B cell (primary cell): ENCODE data around the gene AQP11. TPM values are rescaled to one million over a fixed set of nuclear protein-coding genes. Genes with fewer than 3 reads are reported as not detected.

Source experiments
- ATAC-seq: fragments of 200-7000 bp; cut with Tn5 transposase; one replicate; pipeline ENCODE4 v1.10.0; 2021; ENCODE audit warnings: low read depth, mild to moderate bottlenecking, moderate number of reproducible peaks, moderate library complexity
- CTCF ChIA-PET: fragments of 350-600 bp; sonication (Branson Sonifier 250); formaldehyde crosslinking; loops from one replicate; lab custom pipeline; 2021; ENCODE audit warnings: antibody characterized with exemption, inconsistent platforms; lab: Charles Lee
- POLR2A ChIA-PET: fragments of 350-600 bp; sonication (Branson Sonifier 250); formaldehyde crosslinking; loops from one replicate; lab custom pipeline; 2021; ENCODE audit warnings: antibody characterized with exemption; lab: Charles Lee
- DNase-seq: peaks from one replicate; pipeline ENCODE4 v3.0.0; 2013
- H2AFZ ChIP-seq: 2 replicates; pipeline ENCODE4 v1.6.1; 2012; ENCODE audit warnings: mild to moderate bottlenecking, low read depth, low read length; ENCODE audit not compliant: insufficient read depth, poor library complexity, severe bottlenecking
- H3K27ac ChIP-seq, 2 donors: 1 replicate in 1 of 2; 2 replicates in 1 of 2; pipeline ENCODE4 v1.5.1; 2012 to 2013; ENCODE audit warnings: low read length in 2 of 2, mild to moderate bottlenecking in 2 of 2, moderate library complexity in 1 of 2
- H3K27me3 ChIP-seq, 4 experiments: fragments of 200-600 bp in 1 of 4; sonication (generic) in 1 of 4; replicated peaks in 1 of 4; 1 replicate in 2 of 4; 2 replicates in 2 of 4; pipeline versions ENCODE4 v1.6.1 to v1.7.0; 2013 to 2016; ENCODE audit warnings: low read length in 3 of 4, mild to moderate bottlenecking in 2 of 4, mixed read lengths in 1 of 4, moderate library complexity in 1 of 4; ENCODE audit not compliant: insufficient read depth in 4 of 4, control insufficient read depth in 3 of 4; ENCODE audit errors: control extremely low read depth in 1 of 4
- H3K36me3 ChIP-seq, 2 experiments: replicated peaks in 1 of 2; 1 replicate in 1 of 2; 2 replicates in 1 of 2; pipeline versions ENCODE4 v1.6.1 to v1.7.1; 2013; ENCODE audit warnings: low read length in 1 of 2; ENCODE audit not compliant: insufficient read depth in 2 of 2, control insufficient read depth in 1 of 2; ENCODE audit errors: control extremely low read depth in 1 of 2, extremely low read depth in 1 of 2
- H3K4me1 ChIP-seq, 2 donors: fragments of 200-600 bp in 1 of 2; sonication (generic) in 1 of 2; 1 replicate in 1 of 2; 2 replicates in 1 of 2; pipeline versions ENCODE4 v1.5.1 to v1.6.1; 2013 to 2017; ENCODE audit warnings: low read length in 2 of 2; ENCODE audit not compliant: control insufficient read depth in 2 of 2, insufficient read depth in 2 of 2
- H3K4me2 ChIP-seq: replicated peaks from 2 replicates; pipeline ENCODE3; 2012; ENCODE audit warnings: mild to moderate bottlenecking, low read depth, low read length; ENCODE audit not compliant: poor library complexity, severe bottlenecking
- H3K4me3 ChIP-seq, 5 experiments: fragments of 200-600 bp in 1 of 5; sonication (generic) in 1 of 5; 1 replicate in 3 of 5; 2 replicates in 2 of 5; pipeline versions ENCODE4 v1.5.1 to v1.7.0; 2011 to 2016; ENCODE audit warnings: low read length in 4 of 5, mild to moderate bottlenecking in 4 of 5, low read depth in 2 of 5, control low read depth in 1 of 5, moderate library complexity in 1 of 5; ENCODE audit not compliant: insufficient read depth in 1 of 5; ENCODE audit errors: control extremely low read depth in 1 of 5, extremely low read depth in 1 of 5
- H3K79me2 ChIP-seq: fragments of 200-600 bp; sonication (generic); one replicate; pipeline ENCODE4 v1.6.0; 2016; ENCODE audit warnings: low read length; ENCODE audit not compliant: control insufficient read depth, insufficient read depth
- H3K9ac ChIP-seq: fragments of 200-600 bp; sonication (generic); 2 replicates; pipeline ENCODE4 v1.6.1; 2017; ENCODE audit warnings: mild to moderate bottlenecking, low read length, moderate library complexity
- H3K9me3 ChIP-seq, 3 donors: one replicate each; pipeline versions ENCODE4 v1.6.1 to v1.7.1; 2013; ENCODE audit warnings: low read length in 2 of 3; ENCODE audit not compliant: control insufficient read depth in 2 of 3, insufficient read depth in 1 of 3; ENCODE audit errors: control extremely low read depth in 1 of 3
- H4K20me1 ChIP-seq: 2 replicates; pipeline ENCODE4 v1.6.0; 2012; ENCODE audit warnings: mild to moderate bottlenecking, low read length; ENCODE audit not compliant: insufficient read depth, control insufficient read depth, poor library complexity, severe bottlenecking
- H3K27ac Mint-ChIP-seq: one replicate; pipeline ENCODE4 v1.8.0; 2021; ENCODE audit warnings: mixed read lengths
- H3K27me3 Mint-ChIP-seq: one replicate; pipeline ENCODE4 v1.8.0; 2021; ENCODE audit warnings: mixed read lengths
- H3K4me1 Mint-ChIP-seq: one replicate; pipeline ENCODE4 v1.8.0; 2021; ENCODE audit warnings: mixed read lengths
- H3K4me3 Mint-ChIP-seq: one replicate; pipeline ENCODE4 v1.8.0; 2021; ENCODE audit warnings: mixed read lengths
- H3K9me3 Mint-ChIP-seq: one replicate; pipeline ENCODE4 v1.8.0; 2022; ENCODE audit warnings: mixed read lengths; ENCODE audit not compliant: insufficient read depth
- EZH2 ChIP-seq: IDR thresholded peaks from 2 replicates; pipeline ENCODE4 v1.6.1; 2012; ENCODE audit warnings: borderline replicate concordance, low read depth, mild to moderate bottlenecking, moderate library complexity, low read length; ENCODE audit not compliant: insufficient read depth, poor library complexity, severe bottlenecking
- WGBS: methylation state at CpG from one replicate; pipeline ENCODE4 v1.1.5; 2013; ENCODE audit warnings: missing lambda C conversion rate; ENCODE audit not compliant: insufficient coverage; 5-methylcytosine and 5-hydroxymethylcytosine counted together
- intact Hi-C: fragments of 100-400 bp; cut with micrococcal nuclease; formaldehyde crosslinking; loops from one replicate; pipeline ENCODE4 v1.10.0; 2022
- polyA plus RNA-seq: library from polyadenylated mRNA; depleted of rRNA; stranded (reverse); fragments of >200 nt; gene quantifications from 2 replicates; pipeline ENCODE4 v1.2.3, GENCODE V29; 2012
- total RNA-seq, 2 donors: library from RNA; stranded (reverse); fragments of 120-200 nt in 1 of 2; gene quantifications; 1 replicate in 1 of 2; 2 replicates in 1 of 2; pipeline versions ENCODE4 v1.2.3 to v1.2.4, GENCODE V29; 2013 to 2022
- TF ChIP-seq, protein P1 (sequence below): fragments of 200-600 bp; IDR thresholded peaks from one replicate; pipeline ENCODE4 v1.8.0; 2022; ENCODE audit warnings: antibody characterized with exemption, mild to moderate bottlenecking

The AQP11 gene
- total and polyA plus RNA-seq, 2 donors (not counting 1 experiment from before 2014, with no cell fraction given) = 0.19 to 0.47 TPM

- H3K27ac ChIP-seq = no peak overlapping the region
- H3K4me3 Mint-ChIP-seq = peak overlapping the region; percentile 96
- H3K4me1 Mint-ChIP-seq = peaks cover 15% of the 10 kb centered on the region
- WGBS = 24% methylated on average over 31 of the region's 31 CpGs
- H3K36me3 ChIP-seq = no peaks in the 10 kb centered on the region
- H3K9me3 Mint-ChIP-seq = no peaks in the 10 kb centered on the region
- H3K79me2 ChIP-seq = no peaks in the 10 kb centered on the region
- no peaks in the 10 kb centered on the region for H4K20me1 ChIP-seq
- H3K27me3 ChIP-seq = no peaks in the 10 kb centered on the region
- ATAC-seq = peak; percentile 26
- no peak for TF ChIP-seq EZH2
- TF ChIP-seq, protein P1, sequence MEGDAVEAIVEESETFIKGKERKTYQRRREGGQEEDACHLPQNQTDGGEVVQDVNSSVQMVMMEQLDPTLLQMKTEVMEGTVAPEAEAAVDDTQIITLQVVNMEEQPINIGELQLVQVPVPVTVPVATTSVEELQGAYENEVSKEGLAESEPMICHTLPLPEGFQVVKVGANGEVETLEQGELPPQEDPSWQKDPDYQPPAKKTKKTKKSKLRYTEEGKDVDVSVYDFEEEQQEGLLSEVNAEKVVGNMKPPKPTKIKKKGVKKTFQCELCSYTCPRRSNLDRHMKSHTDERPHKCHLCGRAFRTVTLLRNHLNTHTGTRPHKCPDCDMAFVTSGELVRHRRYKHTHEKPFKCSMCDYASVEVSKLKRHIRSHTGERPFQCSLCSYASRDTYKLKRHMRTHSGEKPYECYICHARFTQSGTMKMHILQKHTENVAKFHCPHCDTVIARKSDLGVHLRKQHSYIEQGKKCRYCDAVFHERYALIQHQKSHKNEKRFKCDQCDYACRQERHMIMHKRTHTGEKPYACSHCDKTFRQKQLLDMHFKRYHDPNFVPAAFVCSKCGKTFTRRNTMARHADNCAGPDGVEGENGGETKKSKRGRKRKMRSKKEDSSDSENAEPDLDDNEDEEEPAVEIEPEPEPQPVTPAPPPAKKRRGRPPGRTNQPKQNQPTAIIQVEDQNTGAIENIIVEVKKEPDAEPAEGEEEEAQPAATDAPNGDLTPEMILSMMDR = no peak
- intact Hi-C loops = no loop called here
- peak overlapping the region; percentile 86 for H3K4me2 ChIP-seq
- H3K4me1 ChIP-seq = peaks cover 4 to 13% of the 10 kb centered on the region in 2 donors
- peak overlapping the region; percentile 54 for H3K27ac Mint-ChIP-seq
- ChIA-PET POLR2A (no interaction called here), CTCF (interaction anchor here (0.6 to 1.5 kb wide), 3 partner anchors 29 to 551 kb away, joined by 3 to 6 read pairs (median 3); no protein-coding TSS in a partner anchor)
- H3K9ac ChIP-seq = peak overlapping the region; percentile 76
- no peaks in the 10 kb centered on the region for H3K9me3 ChIP-seq
- H2AFZ ChIP-seq = peak overlapping the region; percentile 87
- peaks cover 12% of the 10 kb centered on the region for H3K27me3 Mint-ChIP-seq
- peak overlapping the region; percentile 32 to 82 (median 66) for H3K4me3 ChIP-seq
- DNase-seq = no peak
Observed at GRCh38 chr11:77590194-77590782, 535 bp downstream of the AQP11 start.

- H3K4me1 ChIP-seq = peaks cover 4 to 13% of the 10 kb centered on the region in 2 donors
- H3K9me3 ChIP-seq = no peaks in the 10 kb centered on the region
- ChIA-PET CTCF (no interaction called here), POLR2A (no interaction called here)
- no peak overlapping the region for H3K4me2 ChIP-seq
- TF ChIP-seq EZH2 = no peak
- TF ChIP-seq, protein P1 = no peak
- intact Hi-C loops = no loop called here
- Mint-ChIP-seq H3K4me3 (no peak overlapping the region), H3K27me3 (no peaks in the 10 kb centered on the region), H3K9me3 (no peaks in the 10 kb centered on the region), H3K27ac (no peak overlapping the region), H3K4me1 (peaks cover 15% of the 10 kb centered on the region)
- no peaks in the 10 kb centered on the region for H3K36me3 ChIP-seq
- no peak overlapping the region for H3K4me3 ChIP-seq
- H3K27ac ChIP-seq = no peak overlapping the region
- ATAC-seq (no peak), DNase-seq (no peak)
- no peaks in the 10 kb centered on the region for H4K20me1 ChIP-seq
- no peaks in the 10 kb centered on the region for H3K79me2 ChIP-seq
- WGBS = 87% methylated on average over 2 of the region's 2 CpGs
- H3K9ac ChIP-seq = no peak overlapping the region
- H3K27me3 ChIP-seq = no peaks in the 10 kb centered on the region
- no peak overlapping the region for H2AFZ ChIP-seq
Observed at GRCh38 chr11:77592727-77593126, 3.0 kb downstream of the AQP11 start.
